ENCODE measurements around the gene SLFNL1. TPM values are rescaled to one million over a fixed set of nuclear protein-coding genes. Genes with fewer than 3 reads are reported as not detected.

SLFNL1 gene
- total RNA-seq, 1 donor = 0.72 TPM

- Histone ChIP-seq H3K36me3 (ENCODE audit: insufficient read depth, low read length) (peaks cover 38% of the 10 kb centered on the region), H3K4me3 (ENCODE audit: insufficient read depth, low read length) (no peak overlapping the region), H2AFZ (ENCODE audit: low read length) (no peak overlapping the region), H3K9me3 (ENCODE audit: low read depth, low read length) (no peaks in the 10 kb centered on the region), H4K20me1 (ENCODE audit: insufficient read depth, low read length) (peaks cover 21% of the 10 kb centered on the region), H3K27me3 (ENCODE audit: insufficient read depth, low read length) (no peaks in the 10 kb centered on the region), H3K4me2 (ENCODE audit: insufficient read depth, low read length) (peak overlapping the region; percentile 21), H3K27ac (ENCODE audit: low read depth, low read length) (peak overlapping the region; percentile 55), H3K4me1 (ENCODE audit: insufficient read depth, low read length) (peaks cover 47% of the 10 kb centered on the region), H3K79me2 (ENCODE audit: insufficient read depth, low read length) (peaks cover 82% of the 10 kb centered on the region)
- peak; percentile 84 for DNase-seq (ENCODE audit: insufficient read length, low spot score, missing footprints)
- TF ChIP-seq, protein P1, sequence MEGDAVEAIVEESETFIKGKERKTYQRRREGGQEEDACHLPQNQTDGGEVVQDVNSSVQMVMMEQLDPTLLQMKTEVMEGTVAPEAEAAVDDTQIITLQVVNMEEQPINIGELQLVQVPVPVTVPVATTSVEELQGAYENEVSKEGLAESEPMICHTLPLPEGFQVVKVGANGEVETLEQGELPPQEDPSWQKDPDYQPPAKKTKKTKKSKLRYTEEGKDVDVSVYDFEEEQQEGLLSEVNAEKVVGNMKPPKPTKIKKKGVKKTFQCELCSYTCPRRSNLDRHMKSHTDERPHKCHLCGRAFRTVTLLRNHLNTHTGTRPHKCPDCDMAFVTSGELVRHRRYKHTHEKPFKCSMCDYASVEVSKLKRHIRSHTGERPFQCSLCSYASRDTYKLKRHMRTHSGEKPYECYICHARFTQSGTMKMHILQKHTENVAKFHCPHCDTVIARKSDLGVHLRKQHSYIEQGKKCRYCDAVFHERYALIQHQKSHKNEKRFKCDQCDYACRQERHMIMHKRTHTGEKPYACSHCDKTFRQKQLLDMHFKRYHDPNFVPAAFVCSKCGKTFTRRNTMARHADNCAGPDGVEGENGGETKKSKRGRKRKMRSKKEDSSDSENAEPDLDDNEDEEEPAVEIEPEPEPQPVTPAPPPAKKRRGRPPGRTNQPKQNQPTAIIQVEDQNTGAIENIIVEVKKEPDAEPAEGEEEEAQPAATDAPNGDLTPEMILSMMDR (IDR thresholded peaks at IDR 0.05; ENCODE audit: extremely low read depth, low read depth, low read length) = no peak
These were observed 38.8 kb downstream of the SLFNL1 start for GRCh38 chr1:40982721-40983120.

DNA sequence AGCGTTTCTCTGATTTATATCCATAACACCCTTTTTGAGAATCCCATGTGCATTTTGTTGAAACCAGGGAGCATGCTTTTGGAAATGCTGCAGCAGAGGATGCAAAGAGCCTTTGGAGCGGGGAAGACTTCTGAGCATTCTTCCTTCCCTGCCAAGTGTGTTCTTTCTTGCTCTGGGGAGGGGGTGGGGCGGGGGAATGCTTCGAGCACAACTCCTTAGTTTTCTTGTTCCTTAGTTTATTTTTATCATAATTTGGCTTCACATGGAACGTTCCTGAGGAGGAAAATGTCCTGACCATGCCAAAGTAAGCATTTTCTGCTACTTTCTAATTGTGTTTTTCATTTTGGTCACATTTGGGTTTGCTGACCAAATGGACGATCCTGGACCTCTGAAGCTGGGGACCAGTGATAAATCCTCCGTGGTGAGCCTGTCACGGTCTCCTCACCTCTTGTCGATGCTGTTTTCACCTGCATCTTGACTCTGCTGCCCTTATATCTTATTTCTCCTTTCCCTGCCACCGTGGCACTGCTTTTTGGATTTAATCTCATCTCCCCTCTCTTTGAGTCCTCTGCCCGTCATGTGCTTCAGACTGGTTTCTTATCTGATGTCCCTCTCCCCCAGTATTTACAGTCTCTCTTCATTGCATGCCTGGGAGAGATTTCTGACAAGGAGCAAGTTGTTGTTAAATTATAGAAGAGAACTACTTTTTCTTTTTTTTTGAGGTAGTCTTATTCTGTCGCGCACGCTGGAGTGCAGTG lies 39.7 kb downstream of the SLFNL1 start:
- DNase-seq (ENCODE audit: insufficient read length, low spot score, missing footprints) = peak; percentile 85
- H3K36me3 ChIP-seq (ENCODE audit: insufficient read depth, low read length) = peaks cover 30% of the 10 kb centered on the region
- H3K4me2 ChIP-seq (ENCODE audit: insufficient read depth, low read length) = peak overlapping the region; percentile 90
- H4K20me1 ChIP-seq (ENCODE audit: insufficient read depth, low read length) = peaks cover 16% of the 10 kb centered on the region
- H2AFZ ChIP-seq (ENCODE audit: low read length) = peak overlapping the region; percentile 40
- peaks cover 51% of the 10 kb centered on the region for H3K4me1 ChIP-seq (ENCODE audit: insufficient read depth, low read length)
- TF ChIP-seq, protein P1 (IDR thresholded peaks at IDR 0.05; ENCODE audit: extremely low read depth, low read depth, low read length) = no peak
- peak overlapping the region; percentile 89 for H3K27ac ChIP-seq (ENCODE audit: low read depth, low read length)
- H3K4me3 ChIP-seq (ENCODE audit: insufficient read depth, low read length) = peak overlapping the region; percentile 80
- peaks cover 74% of the 10 kb centered on the region for H3K79me2 ChIP-seq (ENCODE audit: insufficient read depth, low read length)
- H3K9me3 ChIP-seq (ENCODE audit: low read depth, low read length) = no peaks in the 10 kb centered on the region
- no peaks in the 10 kb centered on the region for H3K27me3 ChIP-seq (ENCODE audit: insufficient read depth, low read length)

GRCh38 chr1:40980453-40981121 lies 40.9 kb downstream of the SLFNL1 start:
- TF ChIP-seq, protein P1 (IDR thresholded peaks at IDR 0.05; ENCODE audit: extremely low read depth, low read depth, low read length) = no peak
- no peak for DNase-seq (ENCODE audit: insufficient read length, low spot score, missing footprints)
- Histone ChIP-seq H3K27ac (ENCODE audit: low read depth, low read length) (peak overlapping the region; percentile 89), H3K4me3 (ENCODE audit: insufficient read depth, low read length) (peak overlapping the region; percentile 80), H2AFZ (ENCODE audit: low read length) (no peak overlapping the region), H3K36me3 (ENCODE audit: insufficient read depth, low read length) (peaks cover 18% of the 10 kb centered on the region), H4K20me1 (ENCODE audit: insufficient read depth, low read length) (peaks cover 13% of the 10 kb centered on the region), H3K27me3 (ENCODE audit: insufficient read depth, low read length) (no peaks in the 10 kb centered on the region), H3K4me1 (ENCODE audit: insufficient read depth, low read length) (peaks cover 51% of the 10 kb centered on the region), H3K9me3 (ENCODE audit: low read depth, low read length) (no peaks in the 10 kb centered on the region), H3K79me2 (ENCODE audit: insufficient read depth, low read length) (peaks cover 62% of the 10 kb centered on the region), H3K4me2 (ENCODE audit: insufficient read depth, low read length) (peak overlapping the region; percentile 90)

- Histone ChIP-seq H3K27me3 (ENCODE audit: insufficient read depth, low read length) (no peaks in the 10 kb centered on the region), H3K4me3 (ENCODE audit: insufficient read depth, low read length) (peak overlapping the region; percentile 80), H3K79me2 (ENCODE audit: insufficient read depth, low read length) (peaks cover 56% of the 10 kb centered on the region), H4K20me1 (ENCODE audit: insufficient read depth, low read length) (peaks cover 13% of the 10 kb centered on the region), H3K36me3 (ENCODE audit: insufficient read depth, low read length) (peaks cover 13% of the 10 kb centered on the region), H3K4me2 (ENCODE audit: insufficient read depth, low read length) (peak overlapping the region; percentile 90), H2AFZ (ENCODE audit: low read length) (no peak overlapping the region), H3K27ac (ENCODE audit: low read depth, low read length) (peak overlapping the region; percentile 89), H3K9me3 (ENCODE audit: low read depth, low read length) (no peaks in the 10 kb centered on the region), H3K4me1 (ENCODE audit: insufficient read depth, low read length) (peaks cover 48% of the 10 kb centered on the region)
- TF ChIP-seq, protein P1 (IDR thresholded peaks at IDR 0.05; ENCODE audit: extremely low read depth, low read depth, low read length) = no peak
- no peak for DNase-seq (ENCODE audit: insufficient read length, low spot score, missing footprints)
These were observed 41.5 kb downstream of the SLFNL1 start for GRCh38 chr1:40980068-40980452.
